ENCODE results near the gene DIPK1A.

The DIPK1A gene

GRCh38 chr1:92949937-92950817, 11.1 kb downstream of the DIPK1A start:
- DNase-seq = no peak

- DNase-seq = no peak
Observed at GRCh38 chr1:92948071-92948470, 13.2 kb downstream of the DIPK1A start.

GRCh38 chr1:92945748-92946270, 15.5 kb downstream of the DIPK1A start:
- DNase-seq = no peak

GRCh38 chr1:92944901-92945747, 16.1 kb downstream of the DIPK1A start:
- no peak for DNase-seq

GRCh38 chr1:92943502-92943847, 17.8 kb downstream of the DIPK1A start:
- no peak for DNase-seq

- DNase-seq = no peak
Observed at GRCh38 chr1:92940541-92940940, 20.7 kb downstream of the DIPK1A start.

GRCh38 chr1:92937731-92938130, 23.5 kb downstream of the DIPK1A start:
- DNase-seq = no peak

GRCh38 chr1:92936865-92937264, 24.4 kb downstream of the DIPK1A start:
- DNase-seq = no peak

GRCh38 chr1:92934395-92935378, 26.6 kb downstream of the DIPK1A start:
- no peak for DNase-seq

GRCh38 chr1:92933459-92933858, 27.8 kb downstream of the DIPK1A start:
- DNase-seq = no peak

GRCh38 chr1:92931691-92932090, 29.6 kb downstream of the DIPK1A start:
- DNase-seq = no peak

GRCh38 chr1:92929461-92929860, 31.8 kb downstream of the DIPK1A start:
- no peak for DNase-seq

- DNase-seq = no peak
Observed at GRCh38 chr1:92927870-92928269, 33.4 kb downstream of the DIPK1A start.

GRCh38 chr1:92926873-92927272, 34.4 kb downstream of the DIPK1A start:
- no peak for DNase-seq

- no peak for DNase-seq
Observed at GRCh38 chr1:92924501-92924900, 36.8 kb downstream of the DIPK1A start.

- no peak for DNase-seq
Observed at GRCh38 chr1:92923664-92924063, 37.6 kb downstream of the DIPK1A start.

- DNase-seq = no peak
Observed at GRCh38 chr1:92922356-92923035, 38.8 kb downstream of the DIPK1A start.

GRCh38 chr1:92921031-92922023, 39.9 kb downstream of the DIPK1A start:
- DNase-seq = no peak

GRCh38 chr1:92916899-92917298, 44.4 kb downstream of the DIPK1A start:
- no peak for DNase-seq

- no peak for DNase-seq
Observed at GRCh38 chr1:92915547-92915946, 45.7 kb downstream of the DIPK1A start.
